ENCODE data around the gene ITGA5. TPM values are rescaled to one million over a fixed set of nuclear protein-coding genes. Genes with fewer than 3 reads are reported as not detected.

Gene ITGA5
- total RNA-seq, 1 experiment from 2014 or later = 12.2 TPM

DNA sequence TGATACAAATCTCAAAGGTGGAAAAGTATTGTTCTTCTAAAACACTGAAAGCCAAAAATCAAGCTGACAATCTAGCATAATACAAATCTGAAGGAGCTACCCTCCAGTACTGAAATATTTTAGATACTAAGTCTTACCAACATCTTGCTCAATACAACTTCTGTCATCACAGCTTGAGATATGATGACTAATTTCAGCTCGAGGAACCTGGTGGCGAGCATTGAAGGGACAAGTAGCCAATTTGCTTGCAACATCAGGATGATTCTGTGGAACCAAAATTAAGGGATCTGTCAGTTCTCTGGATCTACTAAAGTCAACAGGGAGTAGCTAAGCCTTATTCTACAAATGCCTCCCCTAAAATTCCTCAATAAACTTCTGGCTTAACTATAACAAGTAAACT is 44.0 kb upstream of the ITGA5 start:
- H3K4ac ChIP-seq (ENCODE audit: low read depth, low read length) = no peak overlapping the region
- no peak overlapping the region for H3K14ac ChIP-seq (ENCODE audit: insufficient read depth, low read length)
- H3K9ac ChIP-seq (ENCODE audit: extremely low read depth, insufficient read length, low read length) = no peak overlapping the region
- H3K56ac ChIP-seq (ENCODE audit: insufficient read length, low read depth, low read length) = no peak overlapping the region
- H3K9me3 ChIP-seq (ENCODE audit: control insufficient read depth, low read depth, low read length) = no peaks in the 10 kb centered on the region
- WGBS (ENCODE audit: extremely low coverage, insufficient read length, low lambda C conversion rate) = no CpG with 5 or more reads among the region's 2 CpGs
- Mint-ChIP-seq H3K27me3 (ENCODE audit: low read depth) (peaks cover 89% of the 10 kb centered on the region), H3K27ac (no peak overlapping the region), H3K36me3 (ENCODE audit: insufficient read depth in 1 of 3, low read depth in 3 of 3) (no peaks in the 10 kb centered on the region), H3K4me1 (no peaks in the 10 kb centered on the region), H3K4me3 (no peak overlapping the region), H3K9me3 (no peaks in the 10 kb centered on the region)
- no peaks in the 10 kb centered on the region for H3K23me2 ChIP-seq (ENCODE audit: insufficient read length, low read depth, low read length, poor library complexity, severe bottlenecking)
- H2BK12ac ChIP-seq (ENCODE audit: insufficient read length, low read depth, low read length) = no peak overlapping the region
- H4K91ac ChIP-seq (ENCODE audit: insufficient read length, low read depth, low read length) = no peak overlapping the region
- DNase-seq = no peak
- H4K8ac ChIP-seq (replicated peaks; ENCODE audit: insufficient read length, low read depth, low read length) = no peak overlapping the region
- H2AK5ac ChIP-seq (ENCODE audit: insufficient read length, low read length) = no peak overlapping the region
- H4K5ac ChIP-seq (ENCODE audit: insufficient read length, low read depth, low read length) = no peak overlapping the region
- H3K27me3 ChIP-seq (ENCODE audit: insufficient read depth, low read length) = no peaks in the 10 kb centered on the region; the same call in 1 of the 2 replicates
- no peak overlapping the region for H2BK120ac ChIP-seq (ENCODE audit: low read depth, low read length, poor library complexity, severe bottlenecking)
- no peaks in the 10 kb centered on the region for H3K79me2 ChIP-seq (ENCODE audit: insufficient read depth, low read length)
- H3K27ac ChIP-seq (ENCODE audit: insufficient read length, low read depth, low read length) = no peak overlapping the region
- no peak overlapping the region for H3K18ac ChIP-seq (ENCODE audit: insufficient read length, low read depth, low read length)
- no peak overlapping the region for H2BK5ac ChIP-seq (ENCODE audit: insufficient read length, low read length)
- H3T11ph ChIP-seq (ENCODE audit: low read length) = no peak overlapping the region
- no peak overlapping the region for H2BK15ac ChIP-seq (ENCODE audit: low read depth, low read length)
- H3K4me2 ChIP-seq (ENCODE audit: insufficient read depth, insufficient read length, low read length) = no peak overlapping the region
- no peak overlapping the region for H2AFZ ChIP-seq (ENCODE audit: low read length)
- no peaks in the 10 kb centered on the region for H3K4me1 ChIP-seq (ENCODE audit: insufficient read depth, low read length)
- TF ChIP-seq, protein P1, sequence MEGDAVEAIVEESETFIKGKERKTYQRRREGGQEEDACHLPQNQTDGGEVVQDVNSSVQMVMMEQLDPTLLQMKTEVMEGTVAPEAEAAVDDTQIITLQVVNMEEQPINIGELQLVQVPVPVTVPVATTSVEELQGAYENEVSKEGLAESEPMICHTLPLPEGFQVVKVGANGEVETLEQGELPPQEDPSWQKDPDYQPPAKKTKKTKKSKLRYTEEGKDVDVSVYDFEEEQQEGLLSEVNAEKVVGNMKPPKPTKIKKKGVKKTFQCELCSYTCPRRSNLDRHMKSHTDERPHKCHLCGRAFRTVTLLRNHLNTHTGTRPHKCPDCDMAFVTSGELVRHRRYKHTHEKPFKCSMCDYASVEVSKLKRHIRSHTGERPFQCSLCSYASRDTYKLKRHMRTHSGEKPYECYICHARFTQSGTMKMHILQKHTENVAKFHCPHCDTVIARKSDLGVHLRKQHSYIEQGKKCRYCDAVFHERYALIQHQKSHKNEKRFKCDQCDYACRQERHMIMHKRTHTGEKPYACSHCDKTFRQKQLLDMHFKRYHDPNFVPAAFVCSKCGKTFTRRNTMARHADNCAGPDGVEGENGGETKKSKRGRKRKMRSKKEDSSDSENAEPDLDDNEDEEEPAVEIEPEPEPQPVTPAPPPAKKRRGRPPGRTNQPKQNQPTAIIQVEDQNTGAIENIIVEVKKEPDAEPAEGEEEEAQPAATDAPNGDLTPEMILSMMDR (conservative IDR thresholded peaks at IDR 0.05) = no peak
- no peak overlapping the region for H2BK20ac ChIP-seq (ENCODE audit: low read depth, low read length, poor library complexity, severe bottlenecking)
- H3K79me1 ChIP-seq (ENCODE audit: insufficient read depth, low read depth, low read length, poor library complexity, severe bottlenecking) = no peaks in the 10 kb centered on the region
- H3K23ac ChIP-seq (ENCODE audit: insufficient read length, low read depth, low read length) = no peak overlapping the region
- H4K20me1 ChIP-seq (ENCODE audit: control insufficient read depth, insufficient read depth, insufficient read length) = no peaks in the 10 kb centered on the region
